Measurements from ENCODE around the gene RHBDF2.

RHBDF2 gene

GRCh38 chr17:76478097-76478496 is 23.1 kb downstream of the RHBDF2 start:
- peaks cover 10% of the 10 kb centered on the region; the same call in 1 of the 2 replicates for H3K36me3 ChIP-seq (ENCODE audit: control insufficient read depth, insufficient read depth, low read length)
- H3K9me3 ChIP-seq (ENCODE audit: control insufficient read depth, insufficient read depth, low read length) = no peaks in the 10 kb centered on the region
- H3K4me3 ChIP-seq (ENCODE audit: low read length) = no peak overlapping the region
- DNase-seq (ENCODE audit: low read depth, low spot score) = no peak
- H3K4me1 ChIP-seq (ENCODE audit: control insufficient read depth, insufficient read depth, low read length) = no peaks in the 10 kb centered on the region; the same call in 1 of the 2 replicates
- H3K27ac ChIP-seq (ENCODE audit: low read length) = no peak overlapping the region
- no peaks in the 10 kb centered on the region for H3K27me3 ChIP-seq (ENCODE audit: control insufficient read depth, insufficient read depth, low read length)
- WGBS (ENCODE audit: insufficient coverage, insufficient read length) = no CpG with 5 or more reads among the region's 10 CpGs

- DNase-seq (ENCODE audit: low read depth, low spot score) = no peak
- H3K27me3 ChIP-seq (ENCODE audit: control insufficient read depth, insufficient read depth, low read length) = no peaks in the 10 kb centered on the region
- H3K9me3 ChIP-seq (ENCODE audit: control insufficient read depth, insufficient read depth, low read length) = no peaks in the 10 kb centered on the region
- peaks cover 10% of the 10 kb centered on the region; the same call in 1 of the 2 replicates for H3K36me3 ChIP-seq (ENCODE audit: control insufficient read depth, insufficient read depth, low read length)
- H3K4me1 ChIP-seq (ENCODE audit: control insufficient read depth, insufficient read depth, low read length) = no peaks in the 10 kb centered on the region; the same call in 1 of the 2 replicates
- no CpG with 5 or more reads among the region's 15 CpGs for WGBS (ENCODE audit: insufficient coverage, insufficient read length)
- no peak overlapping the region for H3K4me3 ChIP-seq (ENCODE audit: low read length)
- no peak overlapping the region for H3K27ac ChIP-seq (ENCODE audit: low read length)
These were observed 23.6 kb downstream of the RHBDF2 start for GRCh38 chr17:76477576-76477975.

GRCh38 chr17:76476736-76477135 is 24.5 kb downstream of the RHBDF2 start:
- H3K27me3 ChIP-seq (ENCODE audit: control insufficient read depth, insufficient read depth, low read length) = no peaks in the 10 kb centered on the region
- no peak for DNase-seq (ENCODE audit: low read depth, low spot score)
- WGBS (ENCODE audit: insufficient coverage, insufficient read length) = no CpG with 5 or more reads among the region's 20 CpGs
- no peak overlapping the region for H3K4me3 ChIP-seq (ENCODE audit: low read length)
- H3K27ac ChIP-seq (ENCODE audit: low read length) = no peak overlapping the region
- H3K4me1 ChIP-seq (ENCODE audit: control insufficient read depth, insufficient read depth, low read length) = no peaks in the 10 kb centered on the region; the same call in 1 of the 2 replicates
- peaks cover 10% of the 10 kb centered on the region; the same call in 1 of the 2 replicates for H3K36me3 ChIP-seq (ENCODE audit: control insufficient read depth, insufficient read depth, low read length)
- H3K9me3 ChIP-seq (ENCODE audit: control insufficient read depth, insufficient read depth, low read length) = no peaks in the 10 kb centered on the region

- no peaks in the 10 kb centered on the region; the same call in 1 of the 2 replicates for H3K4me1 ChIP-seq (ENCODE audit: control insufficient read depth, insufficient read depth, low read length)
- no peak overlapping the region for H3K4me3 ChIP-seq (ENCODE audit: low read length)
- H3K27me3 ChIP-seq (ENCODE audit: control insufficient read depth, insufficient read depth, low read length) = no peaks in the 10 kb centered on the region
- no peak for DNase-seq (ENCODE audit: low read depth, low spot score)
- H3K27ac ChIP-seq (ENCODE audit: low read length) = no peak overlapping the region
- peaks cover 10% of the 10 kb centered on the region; the same call in 1 of the 2 replicates for H3K36me3 ChIP-seq (ENCODE audit: control insufficient read depth, insufficient read depth, low read length)
- no peaks in the 10 kb centered on the region for H3K9me3 ChIP-seq (ENCODE audit: control insufficient read depth, insufficient read depth, low read length)
- no CpG with 5 or more reads among the region's 6 CpGs for WGBS (ENCODE audit: insufficient coverage, insufficient read length)
These were observed 25.9 kb downstream of the RHBDF2 start for GRCh38 chr17:76475302-76475701.

GRCh38 chr17:76474894-76475293 is 26.3 kb downstream of the RHBDF2 start:
- no peak for DNase-seq (ENCODE audit: low read depth, low spot score)
- no peak overlapping the region for H3K27ac ChIP-seq (ENCODE audit: low read length)
- no peaks in the 10 kb centered on the region for H3K9me3 ChIP-seq (ENCODE audit: control insufficient read depth, insufficient read depth, low read length)
- no peak overlapping the region for H3K4me3 ChIP-seq (ENCODE audit: low read length)
- H3K27me3 ChIP-seq (ENCODE audit: control insufficient read depth, insufficient read depth, low read length) = no peaks in the 10 kb centered on the region
- no CpG with 5 or more reads among the region's 15 CpGs for WGBS (ENCODE audit: insufficient coverage, insufficient read length)
- H3K4me1 ChIP-seq (ENCODE audit: control insufficient read depth, insufficient read depth, low read length) = no peaks in the 10 kb centered on the region; the same call in 1 of the 2 replicates
- peaks cover 10% of the 10 kb centered on the region; the same call in 1 of the 2 replicates for H3K36me3 ChIP-seq (ENCODE audit: control insufficient read depth, insufficient read depth, low read length)

- no peak overlapping the region for H3K4me3 ChIP-seq (ENCODE audit: low read length)
- no peaks in the 10 kb centered on the region for H3K9me3 ChIP-seq (ENCODE audit: control insufficient read depth, insufficient read depth, low read length)
- no peaks in the 10 kb centered on the region; the same call in 1 of the 2 replicates for H3K4me1 ChIP-seq (ENCODE audit: control insufficient read depth, insufficient read depth, low read length)
- DNase-seq (ENCODE audit: low read depth, low spot score) = no peak
- H3K36me3 ChIP-seq (ENCODE audit: control insufficient read depth, insufficient read depth, low read length) = peaks cover 10% of the 10 kb centered on the region; the same call in 1 of the 2 replicates
- H3K27ac ChIP-seq (ENCODE audit: low read length) = no peak overlapping the region
- WGBS (ENCODE audit: insufficient coverage, insufficient read length) = no CpG with 5 or more reads among the region's 14 CpGs
- no peaks in the 10 kb centered on the region for H3K27me3 ChIP-seq (ENCODE audit: control insufficient read depth, insufficient read depth, low read length)
These were observed 27.0 kb downstream of the RHBDF2 start for GRCh38 chr17:76474238-76474637.

- no CpG with 5 or more reads among the region's 18 CpGs for WGBS (ENCODE audit: insufficient coverage, insufficient read length)
- H3K36me3 ChIP-seq (ENCODE audit: control insufficient read depth, insufficient read depth, low read length) = peaks cover 3% of the 10 kb centered on the region; the same call in 1 of the 2 replicates
- no peak for DNase-seq (ENCODE audit: low read depth, low spot score)
- no peaks in the 10 kb centered on the region for H3K9me3 ChIP-seq (ENCODE audit: control insufficient read depth, insufficient read depth, low read length)
- H3K27me3 ChIP-seq (ENCODE audit: control insufficient read depth, insufficient read depth, low read length) = no peaks in the 10 kb centered on the region
- H3K4me3 ChIP-seq (ENCODE audit: low read length) = no peak overlapping the region
- no peak overlapping the region for H3K27ac ChIP-seq (ENCODE audit: low read length)
- no peaks in the 10 kb centered on the region; the same call in 1 of the 2 replicates for H3K4me1 ChIP-seq (ENCODE audit: control insufficient read depth, insufficient read depth, low read length)
These were observed 27.7 kb downstream of the RHBDF2 start for GRCh38 chr17:76473541-76473985.

- no peaks in the 10 kb centered on the region; the same call in 1 of the 2 replicates for H3K4me1 ChIP-seq (ENCODE audit: control insufficient read depth, insufficient read depth, low read length)
- no peak overlapping the region for H3K27ac ChIP-seq (ENCODE audit: low read length)
- H3K9me3 ChIP-seq (ENCODE audit: control insufficient read depth, insufficient read depth, low read length) = no peaks in the 10 kb centered on the region
- DNase-seq (ENCODE audit: low read depth, low spot score) = no peak
- H3K27me3 ChIP-seq (ENCODE audit: control insufficient read depth, insufficient read depth, low read length) = no peaks in the 10 kb centered on the region
- H3K36me3 ChIP-seq (ENCODE audit: control insufficient read depth, insufficient read depth, low read length) = peaks cover 3% of the 10 kb centered on the region; the same call in 1 of the 2 replicates
- WGBS (ENCODE audit: insufficient coverage, insufficient read length) = no CpG with 5 or more reads among the region's 11 CpGs
- H3K4me3 ChIP-seq (ENCODE audit: low read length) = no peak overlapping the region
These were observed 28.5 kb downstream of the RHBDF2 start for GRCh38 chr17:76472726-76473125.

GRCh38 chr17:76472258-76472645 is 29.0 kb downstream of the RHBDF2 start:
- Histone ChIP-seq H3K4me1 (ENCODE audit: control insufficient read depth, insufficient read depth, low read length) (no peaks in the 10 kb centered on the region; the same call in 1 of the 2 replicates), H3K4me3 (ENCODE audit: low read length) (no peak overlapping the region), H3K27ac (ENCODE audit: low read length) (no peak overlapping the region), H3K36me3 (ENCODE audit: control insufficient read depth, insufficient read depth, low read length) (peaks cover 3% of the 10 kb centered on the region; the same call in 1 of the 2 replicates), H3K9me3 (ENCODE audit: control insufficient read depth, insufficient read depth, low read length) (no peaks in the 10 kb centered on the region), H3K27me3 (ENCODE audit: control insufficient read depth, insufficient read depth, low read length) (no peaks in the 10 kb centered on the region)
- WGBS (ENCODE audit: insufficient coverage, insufficient read length) = no CpG with 5 or more reads among the region's 15 CpGs
- DNase-seq (ENCODE audit: low read depth, low spot score) = no peak

GRCh38 chr17:76471498-76472257 is 29.5 kb downstream of the RHBDF2 start:
- WGBS (ENCODE audit: insufficient coverage, insufficient read length) = no CpG with 5 or more reads among the region's 35 CpGs
- Histone ChIP-seq H3K4me1 (ENCODE audit: control insufficient read depth, insufficient read depth, low read length) (no peaks in the 10 kb centered on the region), H3K9me3 (ENCODE audit: control insufficient read depth, insufficient read depth, low read length) (no peaks in the 10 kb centered on the region)

More at GRCh38 chr17:76471498-76472257, 29.5 kb downstream of the RHBDF2 start:
- no peaks in the 10 kb centered on the region for H3K27me3 ChIP-seq (ENCODE audit: control insufficient read depth, insufficient read depth, low read length)
- peaks cover 3% of the 10 kb centered on the region; the same call in 1 of the 2 replicates for H3K36me3 ChIP-seq (ENCODE audit: control insufficient read depth, insufficient read depth, low read length)
- DNase-seq (ENCODE audit: low read depth, low spot score) = no peak
- no peak overlapping the region for H3K27ac ChIP-seq (ENCODE audit: low read length)
- no peak overlapping the region for H3K4me3 ChIP-seq (ENCODE audit: low read length)

Data from iPS DF 6.9 (cell line).